GM12878 (cell line): Measurements from ENCODE around the gene SNCAIP. TPM values are rescaled to one million over a fixed set of nuclear protein-coding genes. Genes with fewer than 3 reads are reported as not detected.

Experiments used
- ATAC-seq: fragments of 200-7000 bp; cut with Tn5 transposase; 3 replicates; pipeline ENCODE4 v1.9.1; 2020; ENCODE audit warnings: mild to moderate bottlenecking, moderate library complexity
- BruUV-seq: library from RNA; stranded (reverse); fragments of 400-500 nt; replicated peaks from 2 replicates; lab custom pipeline; 2021; lab: Mats Ljungman, UMichigan
- CTCF ChIA-PET: fragments of 300-600 bp; sonication (Branson Sonifier 250); formaldehyde crosslinking; extraction: SDS; loops from one replicate; lab custom pipeline; 2021; ENCODE audit warnings: inconsistent platforms; lab: Yijun Ruan, JAX
- POLR2A ChIA-PET: fragments of 350-600 bp; formaldehyde crosslinking; extraction: SDS; loops from one replicate; lab custom pipeline; 2021; ENCODE audit warnings: inconsistent platforms; lab: Charles Lee
- RAD21 ChIA-PET: fragments of 300-600 bp; sonication (Branson Sonifier 250); formaldehyde crosslinking; loops from one replicate; lab custom pipeline; 2023; ENCODE audit warnings: antibody characterized with exemption; ENCODE audit not compliant: unreplicated experiment; lab: Charles Lee
- SMC1A ChIA-PET: fragments of 300-600 bp; sonication (Branson Sonifier 250); formaldehyde crosslinking; loops from one replicate; lab custom pipeline; 2023; ENCODE audit not compliant: unreplicated experiment, uncharacterized antibody; lab: Charles Lee
- DNase-seq: peaks from one replicate; pipeline ENCODE4 v3.0.0-alpha.2; 2011; ENCODE audit warnings: low read depth, low spot score
- FAIRE-seq: peaks from 3 replicates; lab custom pipeline; 2011; peaks lifted over from hg19 to GRCh38; lab: Jason Lieb, UNC
- H2AFZ ChIP-seq: 2 replicates; pipeline ENCODE4 v1.6.0; 2011; ENCODE audit warnings: low read depth, low read length, control low read depth; ENCODE audit not compliant: control insufficient read depth
- H3K27ac ChIP-seq: 2 replicates; pipeline ENCODE4 v1.5.1; 2011; ENCODE audit warnings: control low read depth; ENCODE audit not compliant: control insufficient read depth, insufficient read depth
- H3K27me3 ChIP-seq, 2 experiments: replicated peaks in 1 of 2; 2 replicates each; pipeline versions ENCODE4 v1.6.0 to v1.6.1; 2011; ENCODE audit warnings: low read length in 1 of 2; ENCODE audit not compliant: control insufficient read depth in 2 of 2, insufficient read depth in 2 of 2
- H3K36me3 ChIP-seq, 2 experiments: 2 replicates each; pipeline ENCODE4 v1.5.1; 2011; ENCODE audit warnings: low read length in 1 of 2; ENCODE audit not compliant: control insufficient read depth in 2 of 2, insufficient read depth in 2 of 2
- H3K4me1 ChIP-seq: 2 replicates; pipeline ENCODE4 v1.6.1; 2011; ENCODE audit warnings: mild to moderate bottlenecking, low read length, moderate library complexity, mixed read lengths; ENCODE audit not compliant: control insufficient read depth, insufficient read depth
- H3K4me2 ChIP-seq: 2 replicates; pipeline ENCODE4 v1.6.0; 2011; ENCODE audit warnings: control low read depth; ENCODE audit not compliant: control insufficient read depth, insufficient read depth
- H3K4me3 ChIP-seq: fragments of 200-600 bp; sonication (generic); 2 replicates; pipeline ENCODE4 v1.5.1; 2016
- H3K79me2 ChIP-seq: 2 replicates; pipeline ENCODE4 v1.6.0; 2011; ENCODE audit warnings: low read length; ENCODE audit not compliant: control insufficient read depth, insufficient read depth
- H3K9ac ChIP-seq: 2 replicates; pipeline ENCODE4 v1.8.0; 2011; ENCODE audit warnings: low read length, control low read depth, mixed read lengths; ENCODE audit not compliant: control insufficient read depth, insufficient read depth
- H3K9me3 ChIP-seq: replicated peaks from 3 replicates; pipeline ENCODE4 v1.5.1; 2011; ENCODE audit warnings: mild to moderate bottlenecking, low read length; ENCODE audit not compliant: control insufficient read depth, insufficient read depth
- H4K20me1 ChIP-seq: 2 replicates; pipeline ENCODE4 v1.6.0; 2011; ENCODE audit not compliant: control insufficient read depth, insufficient read depth
- BRCA1 ChIP-seq: IDR thresholded peaks from 2 replicates; pipeline ENCODE4 v1.6.1; 2011; ENCODE audit warnings: low read depth, low read length, improper control_type of control experiment
- CBX3 ChIP-seq: fragments of 200-600 bp; sonication (generic); IDR thresholded peaks from 2 replicates; pipeline ENCODE4 v1.6.1; 2016; ENCODE audit warnings: low read depth, borderline replicate concordance
- ETV6 ChIP-seq, 2 experiments: fragments of 450-650 bp in 1 of 2; IDR thresholded peaks in 1 of 2; conservative IDR thresholded peaks in 1 of 2; 2 replicates each; pipeline ENCODE4 v1.6.1; 2014; ENCODE audit warnings: antibody characterized with exemption in 1 of 2, borderline replicate concordance in 1 of 2, low read depth in 1 of 2, mild to moderate bottlenecking in 1 of 2, moderate library complexity in 1 of 2
- EZH2 ChIP-seq: IDR thresholded peaks from 2 replicates; pipeline ENCODE4 v1.6.1; 2012; ENCODE audit warnings: low read depth, mild to moderate bottlenecking, control low read depth, inconsistent platforms, low read length, borderline replicate concordance; ENCODE audit not compliant: control insufficient read depth
- HCFC1 ChIP-seq: fragments of 150-350 bp; IDR thresholded peaks from 2 replicates; pipeline ENCODE4 v1.6.1; 2014; ENCODE audit warnings: low read length
- IKZF1 ChIP-seq: fragments of 450-650 bp; conservative IDR thresholded peaks from 2 replicates; pipeline ENCODE4 v1.6.1; 2017; ENCODE audit warnings: antibody characterized with exemption, mild to moderate bottlenecking
- JUND ChIP-seq: IDR thresholded peaks from 2 replicates; pipeline ENCODE4 v1.6.1; 2012; ENCODE audit warnings: low read depth, mild to moderate bottlenecking, low read length, improper control_type of control experiment, moderate library complexity
- RB1 ChIP-seq: fragments of 450-650 bp; formaldehyde crosslinking; IDR thresholded peaks from 2 replicates; pipeline ENCODE4 v1.6.1; 2017; ENCODE audit warnings: mild to moderate bottlenecking, borderline replicate concordance
- SREBF1 ChIP-seq: IDR thresholded peaks from 2 replicates; pipeline ENCODE4 v1.6.1; 2012; ENCODE audit warnings: mild to moderate bottlenecking, low read length
- STAT1 ChIP-seq: fragments of 450-650 bp; conservative IDR thresholded peaks from 2 replicates; pipeline ENCODE4 v1.6.1; 2014; ENCODE audit warnings: antibody characterized with exemption, mild to moderate bottlenecking
- STAT3 ChIP-seq: IDR thresholded peaks from 2 replicates; pipeline ENCODE4 v1.6.1; 2011; ENCODE audit warnings: low read depth, low read length, improper control_type of control experiment
- TAF1 ChIP-seq: IDR thresholded peaks from 2 replicates; pipeline ENCODE4 v1.6.1; 2011; ENCODE audit warnings: mild to moderate bottlenecking, low read depth, low read length, borderline replicate concordance
- TBL1XR1 ChIP-seq: IDR thresholded peaks from 2 replicates; pipeline ENCODE4 v1.6.1; 2012; ENCODE audit warnings: low read depth, low read length, improper control_type of control experiment
- ZBED1 ChIP-seq: IDR thresholded peaks from 2 replicates; pipeline ENCODE4 v1.6.1; 2016; ENCODE audit warnings: borderline replicate concordance
- ZSCAN29 ChIP-seq: fragments of 450-650 bp; IDR thresholded peaks from 2 replicates; pipeline ENCODE4 v1.6.1; 2017; ENCODE audit warnings: mild to moderate bottlenecking, moderate library complexity
- WGBS: methylation state at CpG from one replicate; pipeline ENCODE4 v1.1.6; 2016; ENCODE audit warnings: low lambda C conversion rate; ENCODE audit not compliant: insufficient replicate concordance, insufficient coverage; ENCODE audit errors: missing lambda C conversion rate; 5-methylcytosine and 5-hydroxymethylcytosine counted together
- in situ Hi-C: fragments of 300-500 bp; cut with MboI; formaldehyde crosslinking; loops from 9 replicates; pipeline ENCODE4 v1.14.3; 2018; ENCODE audit warnings: mixed read lengths
- intact Hi-C: fragments of 100-400 bp; cut with micrococcal nuclease; formaldehyde crosslinking; loops from one replicate; pipeline ENCODE4 v1.14.2; 2022; ENCODE audit not compliant: unreplicated experiment
- polyA plus RNA-seq, 11 experiments: library from polyadenylated mRNA; depleted of rRNA in 4 of 11; unstranded in 6 of 11; stranded (reverse) in 5 of 11; fragments of >200 nt; fragmentation: Nextera tagmentation in 4 of 11; fragmentation: Illumina TruSeq in 1 of 11; extraction: Ambion mirVana in 4 of 11; extraction: Trizol in 1 of 11; gene quantifications; 1 replicate in 1 of 11; 2 replicates in 10 of 11; pipeline versions ENCODE4 v1.2.1 to v1.2.3, GENCODE V29; 2011 to 2016; ENCODE audit warnings: inconsistent platforms in 2 of 11, missing spikeins in 2 of 11, low read depth in 1 of 11
- total RNA-seq, 4 experiments: library from RNA; depleted of rRNA in 3 of 4; stranded (reverse); fragments of >200 nt in 3 of 4; fragmentation: Illumina TruSeq in 1 of 4; extraction: Trizol in 1 of 4; gene quantifications; 2 replicates each; pipeline versions ENCODE4 v1.2.1 to v1.2.3, GENCODE V29; 2013 to 2021

Gene SNCAIP
- total and polyA plus RNA-seq, 10 of the 15 experiments (the other 5 are each of a cell fraction or from before 2014, with no cell fraction given), result 0.03 to 0.62 (median 0.16) TPM; not detected in 1

- intact Hi-C loops, result no loop called here
- Histone ChIP-seq H3K4me2 (no peak overlapping the region), H3K9me3 (no peaks in the 10 kb centered on the region), H3K36me3 (no peaks in the 10 kb centered on the region), H3K27ac (no peak overlapping the region), H2AFZ (no peak overlapping the region), H3K79me2 (no peaks in the 10 kb centered on the region), H3K4me3 (no peak overlapping the region), H4K20me1 (no peaks in the 10 kb centered on the region), H3K9ac (no peak overlapping the region), H3K4me1 (no peaks in the 10 kb centered on the region)
- no TSS peak for BruUV-seq
- in situ Hi-C loops, result no loop called here
- POLR2A ChIA-PET, result no interaction called here
- DNase-seq (no peak), ATAC-seq (no peak), FAIRE-seq (no peak)
- RAD21 ChIA-PET, result no interaction called here
- SMC1A ChIA-PET, result no interaction called here
- TF ChIP-seq TBL1XR1 (no peak), CBX3 (no peak), BRCA1 (no peak), HCFC1 (no peak), IKZF1 (no peak), TAF1 (no peak), STAT3 (no peak), RB1 (no peak), ZBED1 (no peak), ZSCAN29 (no peak), EZH2 (no peak), STAT1 (no peak), JUND (no peak), ETV6 (conservative IDR thresholded peaks at IDR 0.05 in 1 of 2, IDR thresholded peaks at IDR 0.05 in 1 of 2; ENCODE audit: borderline replicate concordance in 1 of 2, low read depth in 1 of 2) (no peak), SREBF1 (no peak)
- TF ChIP-seq, all 136 proteins: peak for 0
- H3K27me3 ChIP-seq, result peaks cover 0 to 2% of the 10 kb centered on the region in 2 experiments; a peak in 2 of 4 replicates
- CTCF ChIA-PET, result no interaction called here
- WGBS, result 42% methylated on average over 3 of the region's 3 CpGs
Observed at GRCh38 chr5:122390694-122391093, 78.7 kb downstream of the SNCAIP start.
